Activated CD8-positive, alpha-beta T cell treated with anti-CD3 and anti-CD28 coated beads for 36 hours (primary cell): ENCODE results near the gene TM4SF18. TPM values are rescaled to one million over a fixed set of nuclear protein-coding genes. Genes with fewer than 3 reads are reported as not detected.

Experiments
- ATAC-seq: fragments of 200-7000 bp; cut with Tn5 transposase; one replicate; pipeline ENCODE4 v1.10.0; 2021; ENCODE audit warnings: mild to moderate bottlenecking, moderate library complexity
- CTCF ChIA-PET: fragments of 350-600 bp; sonication (Branson Sonifier 250); formaldehyde crosslinking; loops from one replicate; lab custom pipeline; 2021; ENCODE audit warnings: antibody characterized with exemption; lab: Charles Lee
- POLR2A ChIA-PET: fragments of 350-600 bp; sonication (Branson Sonifier 250); formaldehyde crosslinking; loops from one replicate; lab custom pipeline; 2021; ENCODE audit warnings: antibody characterized with exemption; lab: Charles Lee
- DNase-seq: peaks from one replicate; pipeline ENCODE4 v3.0.0-alpha.2; 2020
- H3K27ac Mint-ChIP-seq: one replicate; pipeline ENCODE4 v1.8.0; 2021; ENCODE audit warnings: mild to moderate bottlenecking, mixed read lengths
- H3K27me3 Mint-ChIP-seq: one replicate; pipeline ENCODE4 v1.8.0; 2021; ENCODE audit warnings: mixed read lengths
- H3K36me3 Mint-ChIP-seq: one replicate; pipeline ENCODE4 v1.8.0; 2021; ENCODE audit warnings: low read depth, mixed read lengths
- H3K4me1 Mint-ChIP-seq: one replicate; pipeline ENCODE4 v1.8.0; 2021; ENCODE audit warnings: low read depth, mixed read lengths
- H3K4me3 Mint-ChIP-seq: one replicate; pipeline ENCODE4 v1.8.0; 2021; ENCODE audit warnings: mild to moderate bottlenecking, moderate library complexity, mixed read lengths
- H3K9me3 Mint-ChIP-seq: one replicate; pipeline ENCODE4 v1.8.0; 2021; ENCODE audit warnings: mixed read lengths
- intact Hi-C: fragments of 100-400 bp; cut with micrococcal nuclease; formaldehyde crosslinking; loops from one replicate; pipeline ENCODE4 v1.10.0; 2022
- total RNA-seq, 2 experiments: library from RNA; stranded (reverse); gene quantifications; one replicate each; pipeline ENCODE4 v1.2.3, GENCODE V29; 2021
- TF ChIP-seq, protein P1 (sequence below): fragments of 200-600 bp; IDR thresholded peaks from one replicate; pipeline ENCODE4 v1.8.0; 2022; ENCODE audit warnings: antibody characterized with exemption, mild to moderate bottlenecking

The TM4SF18 gene
- total RNA-seq, 2 experiments from 2014 or later, result not detected

GRCh38 chr3:149325581-149325980, 7.9 kb downstream of the TM4SF18 start:
- ChIA-PET POLR2A (no interaction called here), CTCF (interaction anchor here (0.7 to 1.0 kb wide), 2 partner anchors 19 to 433 kb away, joined by 3 read pairs; no protein-coding TSS in a partner anchor)
- Mint-ChIP-seq H3K9me3 (no peaks in the 10 kb centered on the region), H3K27me3 (peaks cover 7% of the 10 kb centered on the region), H3K4me1 (no peaks in the 10 kb centered on the region), H3K4me3 (no peak overlapping the region), H3K27ac (no peak overlapping the region), H3K36me3 (no peaks in the 10 kb centered on the region)
- intact Hi-C loops, result no loop called here
- no peak for DNase-seq
- ATAC-seq, result no peak
- TF ChIP-seq, protein P1, sequence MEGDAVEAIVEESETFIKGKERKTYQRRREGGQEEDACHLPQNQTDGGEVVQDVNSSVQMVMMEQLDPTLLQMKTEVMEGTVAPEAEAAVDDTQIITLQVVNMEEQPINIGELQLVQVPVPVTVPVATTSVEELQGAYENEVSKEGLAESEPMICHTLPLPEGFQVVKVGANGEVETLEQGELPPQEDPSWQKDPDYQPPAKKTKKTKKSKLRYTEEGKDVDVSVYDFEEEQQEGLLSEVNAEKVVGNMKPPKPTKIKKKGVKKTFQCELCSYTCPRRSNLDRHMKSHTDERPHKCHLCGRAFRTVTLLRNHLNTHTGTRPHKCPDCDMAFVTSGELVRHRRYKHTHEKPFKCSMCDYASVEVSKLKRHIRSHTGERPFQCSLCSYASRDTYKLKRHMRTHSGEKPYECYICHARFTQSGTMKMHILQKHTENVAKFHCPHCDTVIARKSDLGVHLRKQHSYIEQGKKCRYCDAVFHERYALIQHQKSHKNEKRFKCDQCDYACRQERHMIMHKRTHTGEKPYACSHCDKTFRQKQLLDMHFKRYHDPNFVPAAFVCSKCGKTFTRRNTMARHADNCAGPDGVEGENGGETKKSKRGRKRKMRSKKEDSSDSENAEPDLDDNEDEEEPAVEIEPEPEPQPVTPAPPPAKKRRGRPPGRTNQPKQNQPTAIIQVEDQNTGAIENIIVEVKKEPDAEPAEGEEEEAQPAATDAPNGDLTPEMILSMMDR, result no peak

- Mint-ChIP-seq H3K27ac (no peak overlapping the region), H3K4me1 (no peaks in the 10 kb centered on the region), H3K9me3 (no peaks in the 10 kb centered on the region), H3K4me3 (no peak overlapping the region), H3K27me3 (peaks cover 7% of the 10 kb centered on the region), H3K36me3 (no peaks in the 10 kb centered on the region)
- TF ChIP-seq, protein P1, result no peak
- ATAC-seq (no peak), DNase-seq (no peak)
- POLR2A ChIA-PET, result no interaction called here
- intact Hi-C loops, result no loop called here
- CTCF ChIA-PET, result interaction anchor here (1.0 to 1.2 kb wide), 2 partner anchors 32 to 463 kb away, joined by 3 read pairs; no protein-coding TSS in a partner anchor
Measured at GRCh38 chr3:149324332-149324731, 9.1 kb downstream of the TM4SF18 start.

- Mint-ChIP-seq H3K4me3 (no peak overlapping the region), H3K27me3 (no peaks in the 10 kb centered on the region), H3K9me3 (no peaks in the 10 kb centered on the region), H3K4me1 (no peaks in the 10 kb centered on the region), H3K27ac (no peak overlapping the region), H3K36me3 (no peaks in the 10 kb centered on the region)
- POLR2A ChIA-PET, result no interaction called here
- DNase-seq (no peak), ATAC-seq (no peak)
- CTCF ChIA-PET, result no interaction called here
- intact Hi-C loops, result no loop called here
- TF ChIP-seq, protein P1, result no peak
Measured at GRCh38 chr3:149321640-149322039, 11.8 kb downstream of the TM4SF18 start.

DNA sequence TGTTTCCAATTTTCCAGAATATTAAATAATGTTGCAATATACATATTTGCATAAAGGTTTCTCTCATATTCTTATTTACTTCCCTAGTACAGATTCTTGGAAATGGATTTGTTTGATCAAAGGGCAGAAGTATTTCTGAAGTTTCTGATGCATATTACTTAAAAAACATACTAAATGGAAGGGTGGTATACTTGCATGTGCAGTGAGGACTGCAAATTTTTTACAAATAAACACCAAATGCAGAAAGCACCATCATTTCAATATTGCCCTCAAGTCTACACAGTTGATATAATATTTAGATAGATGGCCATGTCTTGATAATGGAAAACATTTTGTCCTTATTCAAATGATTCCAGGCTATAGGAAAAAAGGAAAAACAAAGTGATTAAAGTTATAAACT, 12.3 kb downstream of the TM4SF18 start:
- CTCF ChIA-PET, result no interaction called here
- POLR2A ChIA-PET, result no interaction called here
- DNase-seq (no peak), ATAC-seq (no peak)
- Mint-ChIP-seq H3K36me3 (no peaks in the 10 kb centered on the region), H3K4me1 (no peaks in the 10 kb centered on the region), H3K9me3 (no peaks in the 10 kb centered on the region), H3K27ac (no peak overlapping the region), H3K27me3 (no peaks in the 10 kb centered on the region), H3K4me3 (no peak overlapping the region)
- intact Hi-C loops, result no loop called here
- TF ChIP-seq, protein P1, result no peak

- CTCF ChIA-PET, result no interaction called here
- no peak for ATAC-seq
Measured at GRCh38 chr3:149319750-149320149, 13.7 kb downstream of the TM4SF18 start.

More at GRCh38 chr3:149319750-149320149, 13.7 kb downstream of the TM4SF18 start:
- no peak for DNase-seq
- H3K27me3 Mint-ChIP-seq, result peaks cover 2% of the 10 kb centered on the region
- intact Hi-C loops, result no loop called here
- POLR2A ChIA-PET, result no interaction called here
- no peaks in the 10 kb centered on the region for H3K36me3 Mint-ChIP-seq
- H3K27ac Mint-ChIP-seq, result no peak overlapping the region
- no peak overlapping the region for H3K4me3 Mint-ChIP-seq
- TF ChIP-seq, protein P1, result no peak
- no peaks in the 10 kb centered on the region for H3K4me1 Mint-ChIP-seq
- H3K9me3 Mint-ChIP-seq, result no peaks in the 10 kb centered on the region
